Stomach (tissue), 4 donors: ENCODE measurements around the gene ACKR4.
"Not testable (repeated sequence)": the region's sequence is repeated elsewhere in the genome, so short reads cannot be mapped to it uniquely, and the experiment has no call there.

Source experiments
- EP300 ChIP-seq: sonication (generic); formaldehyde crosslinking; IDR thresholded peaks from one replicate; pipeline ENCODE4 v1.6.1; 2017; ENCODE audit warnings: antibody characterized with exemption
- POLR2A ChIP-seq, 4 donors: fragments of 450-650 bp; IDR thresholded peaks; one replicate each; pipeline ENCODE4 v1.6.1; 2016; ENCODE audit warnings: antibody characterized with exemption in 4 of 4, control low read depth in 2 of 4, mild to moderate bottlenecking in 1 of 4, moderate library complexity in 1 of 4
- POLR2AphosphoS5 ChIP-seq, 3 donors: sonication (generic); formaldehyde crosslinking; IDR thresholded peaks; one replicate each; pipeline ENCODE4 v1.6.1; 2016; ENCODE audit warnings: antibody characterized with exemption in 3 of 3
- TF ChIP-seq, protein P1 (sequence below), 7 experiments: fragments of 450-650 bp in 4 of 7; fragments of 200-600 bp in 3 of 7; sonication (generic) in 3 of 7; IDR thresholded peaks; one replicate each; pipeline ENCODE4 v1.5.1; 2016 to 2019; ENCODE audit warnings: antibody characterized with exemption in 7 of 7, control low read depth in 2 of 7, mild to moderate bottlenecking in 1 of 7

DNA sequence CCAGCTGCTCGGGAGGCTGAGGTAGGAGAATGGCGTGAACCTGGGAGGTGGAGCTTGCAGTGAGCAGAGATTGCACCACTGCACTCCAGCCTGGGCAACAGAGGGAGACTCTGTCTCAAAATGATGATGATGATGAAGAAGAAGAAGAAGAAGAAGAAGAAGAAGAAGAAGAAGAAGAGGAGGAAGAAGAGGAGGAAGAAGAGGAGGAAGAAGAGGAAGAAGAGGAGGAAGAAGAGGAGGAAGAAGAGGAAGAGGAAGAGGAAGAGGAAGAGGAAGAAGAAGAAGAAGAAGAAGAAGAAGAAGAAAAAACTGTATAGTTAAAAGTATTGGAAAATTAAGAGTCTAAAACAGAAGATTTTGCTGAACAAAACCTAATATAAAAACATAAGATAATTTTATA, 44.4 kb downstream of the ACKR4 start:
- TF ChIP-seq, protein P1, sequence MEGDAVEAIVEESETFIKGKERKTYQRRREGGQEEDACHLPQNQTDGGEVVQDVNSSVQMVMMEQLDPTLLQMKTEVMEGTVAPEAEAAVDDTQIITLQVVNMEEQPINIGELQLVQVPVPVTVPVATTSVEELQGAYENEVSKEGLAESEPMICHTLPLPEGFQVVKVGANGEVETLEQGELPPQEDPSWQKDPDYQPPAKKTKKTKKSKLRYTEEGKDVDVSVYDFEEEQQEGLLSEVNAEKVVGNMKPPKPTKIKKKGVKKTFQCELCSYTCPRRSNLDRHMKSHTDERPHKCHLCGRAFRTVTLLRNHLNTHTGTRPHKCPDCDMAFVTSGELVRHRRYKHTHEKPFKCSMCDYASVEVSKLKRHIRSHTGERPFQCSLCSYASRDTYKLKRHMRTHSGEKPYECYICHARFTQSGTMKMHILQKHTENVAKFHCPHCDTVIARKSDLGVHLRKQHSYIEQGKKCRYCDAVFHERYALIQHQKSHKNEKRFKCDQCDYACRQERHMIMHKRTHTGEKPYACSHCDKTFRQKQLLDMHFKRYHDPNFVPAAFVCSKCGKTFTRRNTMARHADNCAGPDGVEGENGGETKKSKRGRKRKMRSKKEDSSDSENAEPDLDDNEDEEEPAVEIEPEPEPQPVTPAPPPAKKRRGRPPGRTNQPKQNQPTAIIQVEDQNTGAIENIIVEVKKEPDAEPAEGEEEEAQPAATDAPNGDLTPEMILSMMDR (IDR thresholded peaks at IDR 0.05): not testable (repeated sequence)
- not testable (repeated sequence) for TF ChIP-seq POLR2A (IDR thresholded peaks at IDR 0.05); POLR2AphosphoS5 (IDR thresholded peaks at IDR 0.05); EP300
